Measurements from ENCODE around the gene UBE2N.

UBE2N gene

GRCh38 chr12:93467351-93468007, 25.7 kb upstream of the UBE2N start, which contains the start of gene MRPL42:
TSS of gene MRPL42 (plus strand) at chr12:93467514. CDS start at chr12:93469286, 1,772 bp downstream.
- H3K23ac ChIP-seq (ENCODE audit: low read length in 2 of 2): no peak within 1 kb of the TSS
- peak within 1 kb of the TSS; percentile 93 for H4K8ac ChIP-seq (ENCODE audit: low read length)
- H3K4ac ChIP-seq (ENCODE audit: low read depth in 1 of 2, low read length in 2 of 2): peak within 1 kb of the TSS; percentile 49 to 80
- WGBS: 2% methylated on average over 36 of the region's 36 CpGs
- peak within 1 kb of the TSS; percentile 89 for H3K27ac ChIP-seq (ENCODE audit: low read length, poor library complexity, severe bottlenecking)
- DNase-seq: peak; percentile 90
- peak within 1 kb of the TSS; percentile 30 for H2AFZ ChIP-seq (ENCODE audit: low read depth, low read length)
- H3K14ac ChIP-seq (ENCODE audit: low read length in 2 of 2): peak within 1 kb of the TSS in 1 of 2 experiments; percentile 80
- H3K9me3 ChIP-seq (ENCODE audit: control insufficient read depth, low read length): no peaks in the 10 kb centered on the region
- peak within 1 kb of the TSS; percentile 5 for H2AK5ac ChIP-seq (ENCODE audit: low read length, severe bottlenecking)
- H2BK5ac ChIP-seq (ENCODE audit: low read depth, low read length, poor library complexity, severe bottlenecking): peak within 1 kb of the TSS; percentile 21
- H3K4me1 ChIP-seq (ENCODE audit: control insufficient read depth, insufficient read depth, low read depth, low read length): peaks cover 1% of the 10 kb centered on the region
- peak within 1 kb of the TSS; percentile 95 for H3K9ac ChIP-seq (ENCODE audit: low read length)
- H3K4me2 ChIP-seq (ENCODE audit: low read length, poor library complexity, severe bottlenecking): peak within 1 kb of the TSS; percentile 69
- peaks cover 3% of the 10 kb centered on the region for H3K79me1 ChIP-seq (replicated peaks; ENCODE audit: low read length, poor library complexity, severe bottlenecking)
- H2BK120ac ChIP-seq (ENCODE audit: low read depth, low read length): no peak within 1 kb of the TSS
- H4K91ac ChIP-seq (ENCODE audit: low read length): peak within 1 kb of the TSS; percentile 95
- peaks cover 0 to 16% of the 10 kb centered on the region in 2 experiments for H3K36me3 ChIP-seq (ENCODE audit: control insufficient read depth in 1 of 2, insufficient read depth in 2 of 2, low read depth in 1 of 2, low read length in 2 of 2)
- H3K18ac ChIP-seq (ENCODE audit: low read depth in 1 of 2, low read length in 2 of 2): peak within 1 kb of the TSS; percentile 91 to 95
- H3K27me3 ChIP-seq (ENCODE audit: control insufficient read depth in 1 of 2, insufficient read depth in 1 of 2, low read length in 2 of 2): no peaks in the 10 kb centered on the region
- H3K4me3 ChIP-seq (ENCODE audit: insufficient read depth in 1 of 2, low read depth in 1 of 2, low read length in 2 of 2): peak within 1 kb of the TSS; percentile 80 to 95
- H2BK15ac ChIP-seq (ENCODE audit: low read depth, poor library complexity, severe bottlenecking): peak within 1 kb of the TSS; percentile 30
- H2BK12ac ChIP-seq (ENCODE audit: low read length in 2 of 2): peak within 1 kb of the TSS in 1 of 2 experiments; percentile 17

GRCh38 chr12:93466625-93467350, 25.0 kb upstream of the UBE2N start:
- Histone ChIP-seq H2BK5ac (ENCODE audit: low read depth, low read length, poor library complexity, severe bottlenecking) (no peak overlapping the region), H3K4ac (ENCODE audit: low read depth in 1 of 2, low read length in 2 of 2) (no peak overlapping the region), H3K18ac (ENCODE audit: low read depth in 1 of 2, low read length in 2 of 2) (no peak overlapping the region), H3K79me1 (replicated peaks; ENCODE audit: low read length, poor library complexity, severe bottlenecking) (no peaks in the 10 kb centered on the region), H3K4me1 (ENCODE audit: control insufficient read depth, insufficient read depth, low read depth, low read length) (peaks cover 1% of the 10 kb centered on the region), H4K8ac (ENCODE audit: low read length) (no peak overlapping the region), H2BK12ac (ENCODE audit: low read length in 2 of 2) (no peak overlapping the region), H3K9ac (ENCODE audit: low read length) (peak overlapping the region; percentile 95), H3K14ac (ENCODE audit: low read length in 2 of 2) (no peak overlapping the region), H2BK120ac (ENCODE audit: low read depth, low read length) (no peak overlapping the region), H4K91ac (ENCODE audit: low read length) (no peak overlapping the region), H3K9me3 (ENCODE audit: control insufficient read depth, low read length) (no peaks in the 10 kb centered on the region), H3K27me3 (ENCODE audit: control insufficient read depth in 1 of 2, insufficient read depth in 1 of 2, low read length in 2 of 2) (no peaks in the 10 kb centered on the region), H3K4me3 (ENCODE audit: insufficient read depth in 1 of 2, low read depth in 1 of 2, low read length in 2 of 2) (peak overlapping the region in 1 of 2 experiments; percentile 95), H2BK15ac (ENCODE audit: low read depth, poor library complexity, severe bottlenecking) (no peak overlapping the region), H3K36me3 (ENCODE audit: control insufficient read depth in 1 of 2, insufficient read depth in 2 of 2, low read depth in 1 of 2, low read length in 2 of 2) (peaks cover 0 to 15% of the 10 kb centered on the region in 2 experiments), H2AFZ (ENCODE audit: low read depth, low read length) (no peak overlapping the region), H2AK5ac (ENCODE audit: low read length, severe bottlenecking) (no peak overlapping the region), H3K4me2 (ENCODE audit: low read length, poor library complexity, severe bottlenecking) (no peak overlapping the region), H3K27ac (ENCODE audit: low read length, poor library complexity, severe bottlenecking) (no peak overlapping the region), H3K23ac (ENCODE audit: low read length in 2 of 2) (no peak overlapping the region)
- no peak for DNase-seq
- WGBS: 95% methylated on average over 8 of the region's 9 CpGs

- H3K18ac ChIP-seq (ENCODE audit: low read depth in 1 of 2, low read length in 2 of 2): no peak overlapping the region
- H3K9ac ChIP-seq (ENCODE audit: low read length): no peak overlapping the region
- no peak overlapping the region for H3K27ac ChIP-seq (ENCODE audit: low read length, poor library complexity, severe bottlenecking)
- no peak overlapping the region for H2AK5ac ChIP-seq (ENCODE audit: low read length, severe bottlenecking)
- H2BK120ac ChIP-seq (ENCODE audit: low read depth, low read length): no peak overlapping the region
- no peaks in the 10 kb centered on the region for H3K27me3 ChIP-seq (ENCODE audit: control insufficient read depth in 1 of 2, insufficient read depth in 1 of 2, low read length in 2 of 2)
- H3K14ac ChIP-seq (ENCODE audit: low read length in 2 of 2): no peak overlapping the region
- DNase-seq: no peak
- no peak overlapping the region for H2BK5ac ChIP-seq (ENCODE audit: low read depth, low read length, poor library complexity, severe bottlenecking)
- H3K4me2 ChIP-seq (ENCODE audit: low read length, poor library complexity, severe bottlenecking): no peak overlapping the region
- H3K79me1 ChIP-seq (replicated peaks; ENCODE audit: low read length, poor library complexity, severe bottlenecking): no peaks in the 10 kb centered on the region
- H3K4me3 ChIP-seq (ENCODE audit: insufficient read depth in 1 of 2, low read depth in 1 of 2, low read length in 2 of 2): no peak overlapping the region
- H3K36me3 ChIP-seq (ENCODE audit: control insufficient read depth in 1 of 2, insufficient read depth in 2 of 2, low read depth in 1 of 2, low read length in 2 of 2): peaks cover 0 to 8% of the 10 kb centered on the region in 2 experiments
- no peak overlapping the region for H3K23ac ChIP-seq (ENCODE audit: low read length in 2 of 2)
- no peak overlapping the region for H4K91ac ChIP-seq (ENCODE audit: low read length)
- H3K9me3 ChIP-seq (ENCODE audit: control insufficient read depth, low read length): no peaks in the 10 kb centered on the region
- WGBS: 95% methylated on average over 5 of the region's 5 CpGs
- no peak overlapping the region for H2BK12ac ChIP-seq (ENCODE audit: low read length in 2 of 2)
- H4K8ac ChIP-seq (ENCODE audit: low read length): no peak overlapping the region
- no peak overlapping the region for H2BK15ac ChIP-seq (ENCODE audit: low read depth, poor library complexity, severe bottlenecking)
- H2AFZ ChIP-seq (ENCODE audit: low read depth, low read length): no peak overlapping the region
- H3K4ac ChIP-seq (ENCODE audit: low read depth in 1 of 2, low read length in 2 of 2): no peak overlapping the region
- peaks cover 1% of the 10 kb centered on the region for H3K4me1 ChIP-seq (ENCODE audit: control insufficient read depth, insufficient read depth, low read depth, low read length)
These were observed 24.1 kb upstream of the UBE2N start for GRCh38 chr12:93465841-93466240.

- no peak overlapping the region for H3K4ac ChIP-seq (ENCODE audit: low read depth in 1 of 2, low read length in 2 of 2)
- WGBS: 95% methylated on average over 2 of the region's 3 CpGs
- H2BK120ac ChIP-seq (ENCODE audit: low read depth, low read length): no peak overlapping the region
- no peak overlapping the region for H4K8ac ChIP-seq (ENCODE audit: low read length)
- no peak overlapping the region for H2AFZ ChIP-seq (ENCODE audit: low read depth, low read length)
- H3K23ac ChIP-seq (ENCODE audit: low read length in 2 of 2): no peak overlapping the region
- peak; percentile 32 for DNase-seq
- no peak overlapping the region for H4K91ac ChIP-seq (ENCODE audit: low read length)
- H3K4me3 ChIP-seq (ENCODE audit: insufficient read depth in 1 of 2, low read depth in 1 of 2, low read length in 2 of 2): no peak overlapping the region
- H3K36me3 ChIP-seq (ENCODE audit: control insufficient read depth in 1 of 2, insufficient read depth in 2 of 2, low read depth in 1 of 2, low read length in 2 of 2): no peaks in the 10 kb centered on the region
- H2BK15ac ChIP-seq (ENCODE audit: low read depth, poor library complexity, severe bottlenecking): no peak overlapping the region
- no peak overlapping the region for H3K18ac ChIP-seq (ENCODE audit: low read depth in 1 of 2, low read length in 2 of 2)
- H3K27me3 ChIP-seq (ENCODE audit: control insufficient read depth in 1 of 2, insufficient read depth in 1 of 2, low read length in 2 of 2): no peaks in the 10 kb centered on the region
- H3K9me3 ChIP-seq (ENCODE audit: control insufficient read depth, low read length): no peaks in the 10 kb centered on the region
- no peaks in the 10 kb centered on the region for H3K4me1 ChIP-seq (ENCODE audit: control insufficient read depth, insufficient read depth, low read depth, low read length)
- H3K4me2 ChIP-seq (ENCODE audit: low read length, poor library complexity, severe bottlenecking): no peak overlapping the region
- H3K14ac ChIP-seq (ENCODE audit: low read length in 2 of 2): no peak overlapping the region
- no peaks in the 10 kb centered on the region for H3K79me1 ChIP-seq (replicated peaks; ENCODE audit: low read length, poor library complexity, severe bottlenecking)
- no peak overlapping the region for H2AK5ac ChIP-seq (ENCODE audit: low read length, severe bottlenecking)
- H3K9ac ChIP-seq (ENCODE audit: low read length): no peak overlapping the region
- no peak overlapping the region for H2BK12ac ChIP-seq (ENCODE audit: low read length in 2 of 2)
- no peak overlapping the region for H2BK5ac ChIP-seq (ENCODE audit: low read depth, low read length, poor library complexity, severe bottlenecking)
- H3K27ac ChIP-seq (ENCODE audit: low read length, poor library complexity, severe bottlenecking): no peak overlapping the region
These were observed 19.8 kb upstream of the UBE2N start for GRCh38 chr12:93461503-93461902.
